H1 (cell line): Measurements from ENCODE around the gene PPP1R3G. TPM values are rescaled to one million over a fixed set of nuclear protein-coding genes. Genes with fewer than 3 reads are reported as not detected.

Source experiments
- CTBP2 ChIP-seq: IDR thresholded peaks from 2 replicates; pipeline ENCODE4 v1.7.0; 2011; ENCODE audit warnings: borderline replicate concordance, mild to moderate bottlenecking, moderate library complexity, mixed read lengths, low read length; ENCODE audit not compliant: insufficient read depth, insufficient read length
- EP300 ChIP-seq, 2 experiments: IDR thresholded peaks; 1 replicate in 1 of 2; 2 replicates in 1 of 2; pipeline ENCODE4 v1.6.1; 2011 to 2012; ENCODE audit warnings: low read depth in 2 of 2, low read length in 2 of 2, mild to moderate bottlenecking in 2 of 2, borderline replicate concordance in 1 of 2, inconsistent platforms in 1 of 2, moderate library complexity in 1 of 2
- JUN ChIP-seq: IDR thresholded peaks from 2 replicates; pipeline ENCODE4 v1.6.1; 2011; ENCODE audit warnings: low read depth, mild to moderate bottlenecking, improper control_type of control experiment, low read length
- KDM5A ChIP-seq: fragments of 200-600 bp; IDR thresholded peaks from 2 replicates; pipeline ENCODE4 v1.7.1; 2012; ENCODE audit warnings: mild to moderate bottlenecking, low read length, inconsistent platforms, mixed read lengths
- POLR2AphosphoS5 ChIP-seq: IDR thresholded peaks from 2 replicates; pipeline ENCODE4 v1.6.1; 2011; ENCODE audit warnings: low read depth, low read length
- POU5F1 ChIP-seq: IDR thresholded peaks from 2 replicates; pipeline ENCODE4 v1.6.1; 2011; ENCODE audit warnings: low read depth, mild to moderate bottlenecking, low read length, moderate library complexity
- SIN3A ChIP-seq, 2 experiments: IDR thresholded peaks in 1 of 2; conservative IDR thresholded peaks in 1 of 2; 2 replicates each; pipeline ENCODE4 v1.6.1; 2011 to 2012; ENCODE audit warnings: low read length in 2 of 2, improper control_type of control experiment in 1 of 2, low read depth in 1 of 2, mild to moderate bottlenecking in 1 of 2
- TBP ChIP-seq: IDR thresholded peaks from 2 replicates; pipeline ENCODE4 v1.6.1; 2011; ENCODE audit warnings: low read depth, low read length, improper control_type of control experiment
- TEAD4 ChIP-seq: IDR thresholded peaks from 2 replicates; pipeline ENCODE4 v1.6.1; 2012; ENCODE audit warnings: low read depth, low read length, inconsistent platforms, mixed read lengths
- polyA plus RNA-seq, 7 experiments: library from polyadenylated mRNA; depleted of rRNA in 3 of 7; stranded (reverse) in 5 of 7; unstranded in 2 of 7; fragments of >200 nt in 5 of 7; fragments of 200-250 nt in 2 of 7; gene quantifications; 1 replicate in 5 of 7; 2 replicates in 1 of 7; 4 replicates in 1 of 7; pipeline versions ENCODE4 v1.2.1 to v1.2.3, GENCODE V29; 2011 to 2013; ENCODE audit warnings: missing spikeins in 2 of 7, mixed read lengths in 2 of 7
- total RNA-seq: library from RNA; stranded (reverse); fragmentation: NEBNext Ultra II Directional; extraction: Animal tissue kit (Norgen Biotek cat#: 25700); gene quantifications from 2 replicates; pipeline ENCODE4 v1.2.1, GENCODE V29; 2021

Gene PPP1R3G
- total and polyA plus RNA-seq, 2 of the 8 experiments (the other 6 are each of a cell fraction or from before 2014, with no cell fraction given) = 0.03 to 0.09 TPM

DNA sequence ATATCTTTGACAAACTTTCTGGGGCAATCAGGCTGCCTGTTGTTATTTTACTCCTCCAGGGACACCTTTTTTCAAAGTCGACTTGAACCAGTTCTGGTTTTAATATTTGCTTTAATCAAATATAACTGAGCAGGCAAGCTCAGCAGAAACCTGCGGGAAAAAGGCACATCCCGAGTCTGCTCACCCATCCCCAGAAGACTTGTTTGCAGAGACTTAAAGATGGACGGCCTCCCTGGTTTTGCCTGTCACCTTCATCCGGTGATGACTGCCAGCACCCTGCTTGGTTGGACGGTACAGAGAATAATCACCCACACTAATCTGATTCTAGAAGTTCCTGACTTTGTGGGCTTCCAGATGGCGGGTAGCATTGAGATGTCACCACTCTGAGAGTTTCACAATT is 36.8 kb downstream of the PPP1R3G start (continued):
- no peak for TF ChIP-seq TBP
- TF ChIP-seq TEAD4 = no peak
- TF ChIP-seq POLR2AphosphoS5 = no peak
- TF ChIP-seq POU5F1 = no peak
- no peak for TF ChIP-seq KDM5A
- TF ChIP-seq EP300 (IDR thresholded peaks at IDR 0.05; ENCODE audit: borderline replicate concordance in 1 of 2, low read depth in 2 of 2, low read length in 2 of 2) = no peak
- TF ChIP-seq SIN3A (conservative IDR thresholded peaks at IDR 0.05 in 1 of 2, IDR thresholded peaks at IDR 0.05 in 1 of 2; ENCODE audit: low read depth in 1 of 2, low read length in 2 of 2) = no peak
- TF ChIP-seq JUN = no peak
- TF ChIP-seq CTBP2 = no peak
